K562 (cell line): ENCODE data around the gene NTM. TPM values are rescaled to one million over a fixed set of nuclear protein-coding genes. Genes with fewer than 3 reads are reported as not detected.

Experiments used
- ATAC-seq: fragments of 200-7000 bp; cut with Tn5 transposase; 3 replicates; pipeline ENCODE4 v1.9.1; 2020; ENCODE audit warnings: moderate library complexity
- BruUV-seq: library from RNA; stranded (reverse); fragments of 400-500 nt; replicated peaks from 2 replicates; lab custom pipeline; 2021; lab: Mats Ljungman, UMichigan
- CTCF ChIA-PET: fragments of 300-600 bp; formaldehyde crosslinking; extraction: SDS; loops from one replicate; lab custom pipeline; 2021; ENCODE audit warnings: low intra/inter-chr PET ratio; lab: Yijun Ruan, JAX
- POLR2A ChIA-PET: fragments of 300-600, 350-650 bp; sonication (Branson Sonifier 250); formaldehyde crosslinking; extraction: SDS; loops from one replicate; lab custom pipeline; 2021; ENCODE audit warnings: antibody characterized with exemption, inconsistent platforms; lab: Yijun Ruan, JAX
- DNase-seq, 4 experiments: peaks; one replicate each; pipeline versions ENCODE4 v3.0.0 to v3.0.0-alpha.2; 2011 to 2018; ENCODE audit warnings: low spot score in 3 of 4, mixed read lengths in 3 of 4; ENCODE audit errors: extremely low read depth in 1 of 4
- FAIRE-seq: peaks from 2 replicates; lab custom pipeline; 2011; peaks lifted over from hg19 to GRCh38; lab: Jason Lieb, UNC
- H2AFZ ChIP-seq: 2 replicates; pipeline ENCODE4 v1.6.0; 2011; ENCODE audit warnings: low read depth, low read length, control low read depth, inconsistent platforms
- H3K27ac ChIP-seq: fragments of 200-600 bp; 3 replicates; pipeline ENCODE4 v1.8.0; 2011; ENCODE audit warnings: low read depth, mild to moderate bottlenecking, control low read depth, inconsistent platforms, low read length, moderate library complexity, mixed read lengths; ENCODE audit errors: extremely low read depth
- H3K27me3 ChIP-seq, 2 experiments: fragments of 300-600 bp in 1 of 2; 2 replicates in 1 of 2; 3 replicates in 1 of 2; pipeline versions ENCODE4 v1.6.0 to v1.8.0; 2011; ENCODE audit warnings: inconsistent platforms in 2 of 2, low read length in 2 of 2, mild to moderate bottlenecking in 1 of 2, mixed read lengths in 1 of 2, moderate library complexity in 1 of 2; ENCODE audit not compliant: control insufficient read depth in 2 of 2, insufficient read depth in 2 of 2
- H3K36me3 ChIP-seq: fragments of 300-600 bp; 3 replicates; pipeline ENCODE4 v1.8.0; 2011; ENCODE audit warnings: mild to moderate bottlenecking, low read length, inconsistent platforms; ENCODE audit not compliant: control insufficient read depth, insufficient read depth
- H3K4me1 ChIP-seq, 2 experiments: fragments of 200-600 bp in 1 of 2; replicated peaks in 1 of 2; 2 replicates in 1 of 2; 3 replicates in 1 of 2; pipeline versions ENCODE4 v1.5.1 to v1.8.0; 2011; ENCODE audit warnings: inconsistent platforms in 2 of 2, low read length in 2 of 2, mild to moderate bottlenecking in 1 of 2, mixed read lengths in 1 of 2, moderate library complexity in 1 of 2; ENCODE audit not compliant: control insufficient read depth in 2 of 2, insufficient read depth in 2 of 2
- H3K4me2 ChIP-seq: 2 replicates; pipeline ENCODE4 v1.6.1; 2011; ENCODE audit warnings: low read length, control low read depth, inconsistent platforms, mixed read lengths; ENCODE audit not compliant: insufficient read depth
- H3K4me3 ChIP-seq: fragments of 200-600 bp; sonication (generic), shearing (Covaris generic); 2 replicates; pipeline ENCODE4 v1.5.1; 2016; ENCODE audit warnings: control low read depth, inconsistent platforms
- H3K79me2 ChIP-seq: fragments of 200-600 bp; 3 replicates; pipeline ENCODE4 v1.8.0; 2011; ENCODE audit warnings: low read length, inconsistent platforms; ENCODE audit not compliant: control insufficient read depth, insufficient read depth
- H3K9ac ChIP-seq, 2 experiments: 2 replicates each; pipeline versions ENCODE4 v1.6.0 to v1.6.1; 2011; ENCODE audit warnings: low read depth in 2 of 2, low read length in 2 of 2, control low read depth in 1 of 2, inconsistent platforms in 1 of 2, mild to moderate bottlenecking in 1 of 2, mixed read lengths in 1 of 2; ENCODE audit not compliant: insufficient read depth in 1 of 2
- H3K9me1 ChIP-seq: one replicate; pipeline ENCODE4 v1.6.0; 2011; ENCODE audit warnings: inconsistent platforms, mild to moderate bottlenecking, low read length, moderate library complexity; ENCODE audit not compliant: control insufficient read depth, insufficient read depth
- H3K9me3 ChIP-seq: replicated peaks from 2 replicates; pipeline ENCODE4 v1.5.1; 2011; ENCODE audit warnings: low read depth, low read length, inconsistent platforms; ENCODE audit not compliant: control insufficient read depth, insufficient read depth
- H4K20me1 ChIP-seq: replicated peaks from 2 replicates; pipeline ENCODE4 v1.6.1; 2011; ENCODE audit warnings: low read length, inconsistent platforms, mixed read lengths; ENCODE audit not compliant: control insufficient read depth, insufficient read depth
- ESRRA ChIP-seq: fragments of 450-650 bp; IDR thresholded peaks from 2 replicates; pipeline ENCODE4 v1.6.1; 2014; ENCODE audit warnings: low read depth, mild to moderate bottlenecking, moderate library complexity, borderline replicate concordance
- MED1 ChIP-seq: sonication (generic); formaldehyde crosslinking; IDR thresholded peaks from 2 replicates; pipeline ENCODE4 v1.8.1; 2023; ENCODE audit warnings: missing genetic modification reagents, borderline replicate concordance
- YY1 ChIP-seq, 3 experiments: IDR thresholded peaks; 2 replicates each; pipeline ENCODE4 v1.6.1; 2011; ENCODE audit warnings: low read length in 2 of 3, mild to moderate bottlenecking in 2 of 3, moderate library complexity in 2 of 3, borderline replicate concordance in 1 of 3, control low read depth in 1 of 3, low read depth in 1 of 3; ENCODE audit not compliant: insufficient read depth in 3 of 3, insufficient replicate concordance in 2 of 3, control insufficient read depth in 1 of 3, insufficient read length in 1 of 3; ENCODE audit errors: extremely low read depth in 1 of 3
- WGBS: fragments of 100-300 bp; shearing (Covaris generic); methylation state at CpG from one replicate; pipeline ENCODE4 v1.1.6; 2016; ENCODE audit warnings: low coverage, mixed read lengths; ENCODE audit not compliant: insufficient coverage; ENCODE audit errors: missing lambda C conversion rate; 5-methylcytosine and 5-hydroxymethylcytosine counted together
- in situ Hi-C: fragments of 300-500 bp; cut with MboI; formaldehyde crosslinking; loops from 4 replicates; pipeline ENCODE4 v1.15.0; 2018; ENCODE audit warnings: inconsistent platforms, mixed read lengths
- intact Hi-C: fragments of 100-400 bp; cut with micrococcal nuclease; formaldehyde crosslinking; loops from 2 replicates; pipeline ENCODE4 v1.14.2; 2022
- polyA plus RNA-seq, 8 experiments: library from polyadenylated mRNA; depleted of rRNA in 4 of 8; stranded (reverse) in 5 of 8; unstranded in 3 of 8; fragments of >200 nt; fragmentation: Nextera tagmentation in 2 of 8; fragmentation: Illumina TruSeq in 1 of 8; extraction: Ambion mirVana in 2 of 8; extraction: Trizol in 1 of 8; gene quantifications; 2 replicates each; pipeline versions ENCODE4 v1.2.1 to v1.2.3, GENCODE V29; 2011 to 2014; ENCODE audit warnings: inconsistent platforms in 1 of 8, missing spikeins in 1 of 8
- total RNA-seq, 7 experiments: library from RNA; depleted of rRNA in 6 of 7; stranded (reverse); fragments of >200 nt in 6 of 7; fragmentation: Illumina TruSeq in 2 of 7; extraction: Trizol in 2 of 7; gene quantifications; 2 replicates each; pipeline versions ENCODE4 v1.2.1 to v1.2.3, GENCODE V29; 2011 to 2021; ENCODE audit warnings: low replicate concordance in 1 of 7

NTM gene
- total and polyA plus RNA-seq, 9 of the 15 experiments (the other 6 are each of a cell fraction or from before 2014, with no cell fraction given), result not detected

DNA sequence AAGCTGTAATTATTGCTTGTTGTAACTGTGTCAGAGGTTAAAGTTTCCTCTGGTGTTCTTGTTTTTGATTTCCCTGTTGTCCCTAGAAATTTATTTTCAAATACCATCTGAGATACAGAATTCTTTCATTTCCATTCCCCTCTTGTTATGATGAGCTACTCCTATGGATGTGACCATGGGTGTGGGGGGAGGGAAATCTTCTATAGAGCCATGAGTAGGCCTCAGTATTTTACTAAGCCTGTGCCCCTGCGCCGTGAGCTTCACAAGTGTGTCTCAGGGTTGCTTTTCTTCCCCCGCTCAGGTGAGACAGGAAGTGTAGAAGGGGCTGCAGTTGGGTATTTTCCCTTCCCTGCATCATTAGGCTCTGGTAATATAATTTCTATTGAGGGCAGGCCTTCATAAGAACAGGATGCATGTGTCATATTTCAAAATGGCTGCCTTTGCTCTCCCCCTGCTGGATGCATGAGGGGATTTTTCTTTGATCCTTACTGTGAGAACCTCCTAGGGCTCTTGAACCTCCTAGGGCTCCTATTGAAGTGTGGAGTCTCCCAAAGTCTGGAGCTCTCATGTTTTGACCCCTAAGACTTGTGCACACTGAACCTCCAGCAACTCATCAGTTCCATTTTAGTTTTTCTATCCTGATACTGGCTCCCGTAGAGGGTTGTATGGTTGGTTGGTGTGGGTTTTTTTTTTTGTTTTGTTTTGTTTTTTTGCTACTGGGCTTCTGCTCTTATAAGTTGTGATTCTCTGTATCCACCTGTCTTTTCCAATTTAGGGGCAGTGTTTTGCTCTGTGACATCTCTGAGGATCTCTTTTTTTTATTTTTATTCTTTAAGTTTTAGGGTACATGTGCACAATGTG, 658.2 kb downstream of the NTM start (continued):
- TF ChIP-seq YY1 (IDR thresholded peaks at IDR 0.05; ENCODE audit: borderline replicate concordance in 1 of 3, control insufficient read depth in 1 of 3, extremely low read depth in 1 of 3, insufficient read depth in 3 of 3, insufficient read length in 1 of 3, insufficient replicate concordance in 2 of 3, low read depth in 1 of 3, low read length in 2 of 3), result peak in 2 of 3 experiments; percentile 14 to 72

DNA sequence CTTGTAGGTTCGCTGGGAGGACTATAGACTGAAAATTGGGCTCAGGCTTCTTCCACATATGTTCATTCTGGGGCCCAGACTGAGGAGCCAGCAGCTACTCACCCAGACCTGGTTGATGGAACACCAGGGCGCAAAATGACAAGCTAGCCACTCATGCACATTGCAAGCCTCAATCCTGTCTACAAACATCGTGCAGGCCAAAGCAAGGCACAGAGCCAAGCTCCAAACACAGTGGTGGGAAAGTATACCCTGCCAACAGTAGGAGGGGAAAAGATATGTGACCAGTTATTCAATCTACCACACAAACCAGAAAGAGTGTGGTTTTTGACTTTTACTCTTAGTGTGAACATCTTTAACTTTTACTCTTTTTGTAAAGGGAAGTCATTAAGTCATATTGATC, 660.5 kb downstream of the NTM start:
- FAIRE-seq, result no peak
- POLR2A ChIA-PET, result no interaction called here
- intact Hi-C loops, result no loop called here

More for the DNA sequence above, 660.5 kb downstream of the NTM start:
- H3K9me3 ChIP-seq, result no peaks in the 10 kb centered on the region; the same call in none of the 2 replicates
- no peak overlapping the region for H2AFZ ChIP-seq
- H3K27ac ChIP-seq, result no peak overlapping the region
- ATAC-seq (no peak), DNase-seq (no peak)
- no peaks in the 10 kb centered on the region for H4K20me1 ChIP-seq
- no TSS peak for BruUV-seq
- no peak for TF ChIP-seq MED1
- TF ChIP-seq ESRRA, result no peak
- H3K9ac ChIP-seq, result no peak overlapping the region
- no peaks in the 10 kb centered on the region for H3K27me3 ChIP-seq
- H3K4me1 ChIP-seq, result no peaks in the 10 kb centered on the region
- in situ Hi-C loops, result no loop called here
- no peaks in the 10 kb centered on the region for H3K36me3 ChIP-seq
- 0% methylated on average over 3 of the region's 3 CpGs for WGBS
- CTCF ChIA-PET, result no interaction called here
- no peak overlapping the region for H3K4me3 ChIP-seq
- H3K4me2 ChIP-seq, result no peak overlapping the region
- no peaks in the 10 kb centered on the region for H3K79me2 ChIP-seq
- H3K9me1 ChIP-seq, result no peaks in the 10 kb centered on the region
